LNCAP (cell line): Measurements from ENCODE around the gene CDC37.

ENCODE experiments used
- TF ChIP-seq, protein P1 (sequence below): fragments of 450-650 bp; IDR thresholded peaks from 2 replicates; pipeline ENCODE4 v1.5.1; 2017; ENCODE audit warnings: mild to moderate bottlenecking

CDC37 gene

DNA sequence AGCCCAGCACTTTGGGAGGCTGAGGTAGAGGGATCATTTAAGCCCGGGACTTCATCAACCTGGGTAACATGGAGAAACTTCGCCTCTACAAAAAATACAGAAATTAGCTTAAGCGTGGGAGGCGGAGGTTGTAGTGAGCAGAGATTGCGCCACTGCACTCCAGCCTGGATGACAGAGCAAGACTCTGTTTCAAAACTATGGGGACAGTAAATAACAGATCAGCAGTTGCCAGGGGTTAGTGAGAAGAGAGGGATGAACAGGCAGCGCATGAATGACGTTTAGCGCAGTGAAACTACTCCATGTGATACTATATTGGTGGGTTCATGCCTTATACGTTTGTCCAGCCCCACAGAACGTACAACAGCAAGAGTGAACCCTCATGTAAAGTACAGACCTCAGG lies 56.8 kb downstream of the CDC37 start:
- TF ChIP-seq, protein P1, sequence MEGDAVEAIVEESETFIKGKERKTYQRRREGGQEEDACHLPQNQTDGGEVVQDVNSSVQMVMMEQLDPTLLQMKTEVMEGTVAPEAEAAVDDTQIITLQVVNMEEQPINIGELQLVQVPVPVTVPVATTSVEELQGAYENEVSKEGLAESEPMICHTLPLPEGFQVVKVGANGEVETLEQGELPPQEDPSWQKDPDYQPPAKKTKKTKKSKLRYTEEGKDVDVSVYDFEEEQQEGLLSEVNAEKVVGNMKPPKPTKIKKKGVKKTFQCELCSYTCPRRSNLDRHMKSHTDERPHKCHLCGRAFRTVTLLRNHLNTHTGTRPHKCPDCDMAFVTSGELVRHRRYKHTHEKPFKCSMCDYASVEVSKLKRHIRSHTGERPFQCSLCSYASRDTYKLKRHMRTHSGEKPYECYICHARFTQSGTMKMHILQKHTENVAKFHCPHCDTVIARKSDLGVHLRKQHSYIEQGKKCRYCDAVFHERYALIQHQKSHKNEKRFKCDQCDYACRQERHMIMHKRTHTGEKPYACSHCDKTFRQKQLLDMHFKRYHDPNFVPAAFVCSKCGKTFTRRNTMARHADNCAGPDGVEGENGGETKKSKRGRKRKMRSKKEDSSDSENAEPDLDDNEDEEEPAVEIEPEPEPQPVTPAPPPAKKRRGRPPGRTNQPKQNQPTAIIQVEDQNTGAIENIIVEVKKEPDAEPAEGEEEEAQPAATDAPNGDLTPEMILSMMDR = no peak

DNA sequence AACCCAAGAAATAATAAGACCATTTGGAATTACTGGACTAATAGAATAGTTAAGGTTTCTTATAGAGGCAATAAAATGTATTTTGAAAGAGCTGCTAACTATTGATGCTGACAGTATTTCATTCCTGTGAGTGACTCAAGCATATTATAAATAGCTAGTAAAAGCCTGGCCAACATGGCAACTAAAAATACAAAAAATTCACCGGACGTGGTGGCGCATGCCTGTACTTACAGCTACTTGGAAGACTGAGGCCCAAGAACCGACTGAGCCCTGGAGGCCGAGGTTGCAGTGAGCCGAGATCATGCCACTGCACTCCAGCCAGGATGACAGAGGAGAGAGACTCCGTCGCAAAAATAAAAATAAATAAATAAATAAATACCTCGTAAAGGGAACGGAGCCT lies 58.6 kb downstream of the CDC37 start:
- TF ChIP-seq, protein P1 = no peak

DNA sequence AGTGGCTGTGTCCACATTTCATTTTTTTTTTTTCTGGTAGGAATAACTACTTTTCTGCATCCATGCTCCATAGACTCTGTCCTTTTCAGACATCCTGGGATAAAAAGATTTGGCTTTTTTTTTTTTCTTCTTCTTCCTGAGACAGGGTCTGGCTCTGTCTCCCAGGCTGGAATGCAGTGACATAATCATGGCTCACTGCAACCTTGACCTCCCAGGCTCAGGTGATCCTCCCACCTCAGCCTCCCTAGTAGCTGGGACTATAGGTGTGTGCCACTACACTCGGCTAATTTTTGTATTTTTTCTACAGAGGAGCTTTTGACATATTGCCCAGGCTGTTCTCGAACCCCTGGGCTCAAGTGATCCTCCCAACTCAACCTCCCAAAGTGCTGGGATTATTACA lies 59.8 kb downstream of the CDC37 start:
- TF ChIP-seq, protein P1 = no peak
